IMR-90 (cell line): ENCODE results near the gene ULBP2. TPM values are rescaled to one million over a fixed set of nuclear protein-coding genes. Genes with fewer than 3 reads are reported as not detected.

Experiments
- ATAC-seq: fragments of 200-7000 bp; cut with Tn5 transposase; 2 replicates; pipeline ENCODE4 v1.9.1; 2020; ENCODE audit warnings: low read depth, mild to moderate bottlenecking, moderate library complexity
- BruUV-seq: library from RNA; stranded (reverse); fragments of 400-500 nt; replicated peaks from 2 replicates; lab custom pipeline; 2021; lab: Mats Ljungman, UMichigan
- CTCF ChIA-PET: fragments of 300-600 bp; formaldehyde crosslinking; extraction: SDS; loops from one replicate; lab custom pipeline; 2021; ENCODE audit warnings: antibody characterized with exemption; lab: Yijun Ruan, JAX
- POLR2A ChIA-PET: fragments of 300-600 bp; sonication (Branson Sonifier 250); formaldehyde crosslinking; loops from one replicate; lab custom pipeline; 2022; ENCODE audit warnings: antibody characterized with exemption; ENCODE audit not compliant: unreplicated experiment; lab: Charles Lee
- DNase-seq: peaks from one replicate; pipeline ENCODE4 v3.0.0; 2013
- H2AFZ ChIP-seq: replicated peaks from 2 replicates; pipeline ENCODE3; 2013; ENCODE audit warnings: low read length, mild to moderate bottlenecking; ENCODE audit not compliant: poor library complexity
- H2AK5ac ChIP-seq: 2 replicates; pipeline ENCODE4 v1.6.1; 2013; ENCODE audit warnings: low read depth, low read length, inconsistent platforms
- H2AK9ac ChIP-seq: replicated peaks from 2 replicates; pipeline ENCODE3; 2013; ENCODE audit warnings: mild to moderate bottlenecking, low read depth, low read length, moderate library complexity; ENCODE audit not compliant: poor library complexity
- H2BK120ac ChIP-seq: 2 replicates; pipeline ENCODE4 v1.6.1; 2013; ENCODE audit warnings: low read depth, low read length, inconsistent platforms
- H2BK15ac ChIP-seq: 3 replicates; pipeline ENCODE4 v1.6.1; 2013; ENCODE audit warnings: low read depth, low read length, inconsistent platforms
- H2BK20ac ChIP-seq: 2 replicates; pipeline ENCODE4 v1.6.1; 2013; ENCODE audit warnings: low read depth, mild to moderate bottlenecking, inconsistent platforms, low read length, moderate library complexity
- H2BK5ac ChIP-seq: 2 replicates; pipeline ENCODE4 v1.6.1; 2013; ENCODE audit warnings: mild to moderate bottlenecking, low read depth, low read length, inconsistent platforms; ENCODE audit not compliant: poor library complexity, severe bottlenecking
- H3K14ac ChIP-seq: replicated peaks from 2 replicates; pipeline ENCODE4 v1.6.1; 2013; ENCODE audit warnings: low read depth, low read length, inconsistent platforms
- H3K18ac ChIP-seq: 2 replicates; pipeline ENCODE4 v1.6.1; 2013; ENCODE audit warnings: low read depth, low read length, control low read depth
- H3K23ac ChIP-seq: 2 replicates; pipeline ENCODE4 v1.6.1; 2013; ENCODE audit warnings: low read depth, low read length, inconsistent platforms
- H3K27ac ChIP-seq: 2 replicates; pipeline ENCODE4 v1.5.1; 2013; ENCODE audit warnings: mild to moderate bottlenecking, control low read depth, low read length; ENCODE audit not compliant: insufficient read depth
- H3K27me3 ChIP-seq: 2 replicates; pipeline ENCODE4 v1.6.1; 2013; ENCODE audit warnings: low read length; ENCODE audit not compliant: control insufficient read depth, insufficient read depth
- H3K36me3 ChIP-seq: 2 replicates; pipeline ENCODE4 v1.6.1; 2013; ENCODE audit warnings: low read length, mixed read lengths; ENCODE audit not compliant: control insufficient read depth, insufficient read depth
- H3K4ac ChIP-seq: 2 replicates; pipeline ENCODE4 v1.6.1; 2013; ENCODE audit warnings: low read depth, low read length, inconsistent platforms
- H3K4me1 ChIP-seq: 2 replicates; pipeline ENCODE4 v1.6.1; 2013; ENCODE audit warnings: low read length, mixed read lengths; ENCODE audit not compliant: control insufficient read depth, insufficient read depth
- H3K4me2 ChIP-seq: 2 replicates; pipeline ENCODE4 v1.6.1; 2013; ENCODE audit warnings: low read depth, mild to moderate bottlenecking, control low read depth, low read length, moderate library complexity
- H3K4me3 ChIP-seq: 2 replicates; pipeline ENCODE4 v1.5.1; 2013; ENCODE audit warnings: low read depth, mild to moderate bottlenecking, control low read depth, low read length, moderate library complexity; ENCODE audit not compliant: insufficient read depth
- H3K56ac ChIP-seq: 2 replicates; pipeline ENCODE4 v1.6.1; 2013; ENCODE audit warnings: low read length, inconsistent platforms; ENCODE audit not compliant: insufficient read depth; ENCODE audit errors: extremely low read depth
- H3K79me1 ChIP-seq, 2 experiments: 2 replicates each; pipeline ENCODE4 v1.6.1; 2013; ENCODE audit warnings: low read length in 2 of 2, inconsistent platforms in 1 of 2, low read depth in 1 of 2
- H3K9ac ChIP-seq: 2 replicates; pipeline ENCODE4 v1.6.1; 2013; ENCODE audit warnings: low read depth, low read length, control low read depth
- H3K9me1 ChIP-seq: 2 replicates; pipeline ENCODE4 v1.6.1; 2013; ENCODE audit warnings: low read length, inconsistent platforms; ENCODE audit not compliant: insufficient read depth
- H3K9me3 ChIP-seq: 2 replicates; pipeline ENCODE4 v1.6.1; 2013; ENCODE audit warnings: low read length; ENCODE audit not compliant: control insufficient read depth, insufficient read depth
- H4K20me1 ChIP-seq: 2 replicates; pipeline ENCODE4 v1.6.1; 2013; ENCODE audit warnings: low read length, inconsistent platforms; ENCODE audit not compliant: insufficient read depth
- H4K5ac ChIP-seq: 2 replicates; pipeline ENCODE4 v1.6.1; 2013; ENCODE audit warnings: mild to moderate bottlenecking, low read depth, low read length, control low read depth
- H4K8ac ChIP-seq, 2 experiments: 2 replicates each; pipeline ENCODE4 v1.6.1; 2013; ENCODE audit warnings: low read depth in 2 of 2, low read length in 2 of 2, control low read depth in 1 of 2, inconsistent platforms in 1 of 2
- H4K91ac ChIP-seq: 2 replicates; pipeline ENCODE4 v1.6.1; 2013; ENCODE audit warnings: low read depth, low read length, inconsistent platforms; ENCODE audit not compliant: insufficient read depth
- BHLHE40 ChIP-seq: fragments of 150-350 bp; IDR thresholded peaks from 2 replicates; pipeline ENCODE4 v1.6.1; 2016; ENCODE audit warnings: mild to moderate bottlenecking, low read depth, low read length
- CEBPB ChIP-seq: IDR thresholded peaks from 2 replicates; pipeline ENCODE4 v1.6.1; 2012; ENCODE audit warnings: low read depth, low read length, improper control_type of control experiment
- CHD1 ChIP-seq: IDR thresholded peaks from 2 replicates; pipeline ENCODE4 v1.6.1; 2012; ENCODE audit warnings: low read depth, low read length, improper control_type of control experiment
- CTCF ChIP-seq: conservative IDR thresholded peaks from 2 replicates; pipeline ENCODE4 v1.5.1; 2012; ENCODE audit warnings: mild to moderate bottlenecking, low read depth, low read length, improper control_type of control experiment
- MAFK ChIP-seq: IDR thresholded peaks from 2 replicates; pipeline ENCODE4 v1.6.1; 2012; ENCODE audit warnings: low read depth, low read length, improper control_type of control experiment
- MAZ ChIP-seq: IDR thresholded peaks from 2 replicates; pipeline ENCODE4 v1.6.1; 2012; ENCODE audit warnings: low read depth, mild to moderate bottlenecking, low read length, improper control_type of control experiment, moderate library complexity, borderline replicate concordance
- MXI1 ChIP-seq: IDR thresholded peaks from 2 replicates; pipeline ENCODE4 v1.6.1; 2012; ENCODE audit warnings: low read depth, mild to moderate bottlenecking, low read length, moderate library complexity, borderline replicate concordance
- NFE2L2 ChIP-seq: fragments of 150-350 bp; IDR thresholded peaks from 2 replicates; pipeline ENCODE4 v1.6.1; 2016; ENCODE audit warnings: low read depth, mild to moderate bottlenecking, low read length
- POLR2A ChIP-seq: IDR thresholded peaks from 2 replicates; pipeline ENCODE4 v1.6.1; 2012; ENCODE audit warnings: mild to moderate bottlenecking, low read depth, low read length
- RAD21 ChIP-seq: IDR thresholded peaks from 2 replicates; pipeline ENCODE4 v1.6.1; 2012; ENCODE audit warnings: low read length, improper control_type of control experiment
- RCOR1 ChIP-seq: IDR thresholded peaks from 2 replicates; pipeline ENCODE4 v1.6.1; 2012; ENCODE audit warnings: mild to moderate bottlenecking, low read length, improper control_type of control experiment; ENCODE audit not compliant: insufficient replicate concordance
- SMC3 ChIP-seq: fragments of 150-350 bp; IDR thresholded peaks from 2 replicates; pipeline ENCODE4 v1.6.1; 2016; ENCODE audit warnings: low read depth, mild to moderate bottlenecking, antibody characterized with exemption, low read length, moderate library complexity
- WGBS, 2 experiments: methylation state at CpG; one replicate each; pipeline versions ENCODE4 v1.1.5 to v1.1.7; 2013; ENCODE audit warnings: missing lambda C conversion rate in 2 of 2; ENCODE audit not compliant: insufficient read length in 1 of 2; ENCODE audit errors: extremely low coverage in 2 of 2; 5-methylcytosine and 5-hydroxymethylcytosine counted together
- dilution Hi-C: fragments of 300-500 bp; cut with HindIII; formaldehyde crosslinking; loops from one replicate; pipeline ENCODE4 v1.14.3; 2018; ENCODE audit warnings: low sequenced_read_pairs; ENCODE audit not compliant: unreplicated experiment
- in situ Hi-C: fragments of 300-500 bp; cut with MboI; formaldehyde crosslinking; loops from 3 replicates; pipeline ENCODE4 v1.14.3; 2019; ENCODE audit warnings: low sequenced_read_pairs, inconsistent platforms, mixed read lengths
- intact Hi-C: fragments of 100-400 bp; cut with micrococcal nuclease; formaldehyde crosslinking; loops from 2 replicates; pipeline ENCODE4 v1.10.0; 2022
- polyA plus RNA-seq, 3 experiments: library from polyadenylated mRNA; depleted of rRNA; stranded (reverse); fragments of >200 nt; gene quantifications; 2 replicates each; pipeline ENCODE4 v1.2.3, GENCODE V29; 2012; ENCODE audit warnings: low replicate concordance in 1 of 3
- total RNA-seq: library from RNA; depleted of rRNA; stranded (reverse); fragments of >200 nt; gene quantifications from 2 replicates; pipeline ENCODE4 v1.2.3, GENCODE V29; 2012
- TF ChIP-seq, protein P1 (sequence below): fragments of 150-350 bp; IDR thresholded peaks from 2 replicates; pipeline ENCODE4 v1.6.1; 2017; ENCODE audit warnings: mild to moderate bottlenecking, antibody characterized with exemption, low read length, low read depth
- TF ChIP-seq, protein P2 (sequence below): fragments of 150-350 bp; IDR thresholded peaks from 2 replicates; pipeline ENCODE4 v1.6.1; 2016; ENCODE audit warnings: low read depth, mild to moderate bottlenecking, low read length, moderate library complexity, borderline replicate concordance

ULBP2 gene
- total and polyA plus RNA-seq, 2 of the 4 experiments (the other 2 are of a cell fraction) = 7.9 to 16.2 TPM

- no peak overlapping the region for H4K8ac ChIP-seq
- no peak overlapping the region for H4K91ac ChIP-seq
- H3K4me2 ChIP-seq = no peak overlapping the region
- no TSS peak for BruUV-seq
- H3K23ac ChIP-seq = no peak overlapping the region
- H2AK5ac ChIP-seq = no peak overlapping the region
- no peak overlapping the region for H2AFZ ChIP-seq
- no peaks in the 10 kb centered on the region for H3K9me1 ChIP-seq
- no peak overlapping the region for H2BK20ac ChIP-seq
- H3K27me3 ChIP-seq = peaks cover 14% of the 10 kb centered on the region
- no peaks in the 10 kb centered on the region for H4K20me1 ChIP-seq
- DNase-seq = no peak
- H2BK120ac ChIP-seq = no peak overlapping the region
- H3K4me3 ChIP-seq = no peak overlapping the region
- dilution Hi-C loops = no loop called here
- TF ChIP-seq MXI1 = no peak
- TF ChIP-seq POLR2A = no peak
- TF ChIP-seq, protein P1, sequence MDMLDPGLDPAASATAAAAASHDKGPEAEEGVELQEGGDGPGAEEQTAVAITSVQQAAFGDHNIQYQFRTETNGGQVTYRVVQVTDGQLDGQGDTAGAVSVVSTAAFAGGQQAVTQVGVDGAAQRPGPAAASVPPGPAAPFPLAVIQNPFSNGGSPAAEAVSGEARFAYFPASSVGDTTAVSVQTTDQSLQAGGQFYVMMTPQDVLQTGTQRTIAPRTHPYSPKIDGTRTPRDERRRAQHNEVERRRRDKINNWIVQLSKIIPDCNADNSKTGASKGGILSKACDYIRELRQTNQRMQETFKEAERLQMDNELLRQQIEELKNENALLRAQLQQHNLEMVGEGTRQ = no peak
- no peak for TF ChIP-seq CTCF
- no peak for TF ChIP-seq MAZ
- no peak for TF ChIP-seq RCOR1
- no peak for TF ChIP-seq CEBPB
- no peak for TF ChIP-seq NFE2L2
- TF ChIP-seq BHLHE40 = no peak
- TF ChIP-seq MAFK = no peak
- TF ChIP-seq, protein P2, sequence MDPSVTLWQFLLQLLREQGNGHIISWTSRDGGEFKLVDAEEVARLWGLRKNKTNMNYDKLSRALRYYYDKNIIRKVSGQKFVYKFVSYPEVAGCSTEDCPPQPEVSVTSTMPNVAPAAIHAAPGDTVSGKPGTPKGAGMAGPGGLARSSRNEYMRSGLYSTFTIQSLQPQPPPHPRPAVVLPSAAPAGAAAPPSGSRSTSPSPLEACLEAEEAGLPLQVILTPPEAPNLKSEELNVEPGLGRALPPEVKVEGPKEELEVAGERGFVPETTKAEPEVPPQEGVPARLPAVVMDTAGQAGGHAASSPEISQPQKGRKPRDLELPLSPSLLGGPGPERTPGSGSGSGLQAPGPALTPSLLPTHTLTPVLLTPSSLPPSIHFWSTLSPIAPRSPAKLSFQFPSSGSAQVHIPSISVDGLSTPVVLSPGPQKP = no peak
- TF ChIP-seq CHD1 = no peak
- no peak for TF ChIP-seq RAD21
- TF ChIP-seq SMC3 = no peak
- ChIA-PET CTCF (no interaction called here), POLR2A (no interaction called here)
- intact Hi-C loops = no loop called here
- no peak overlapping the region for H3K14ac ChIP-seq
- H4K5ac ChIP-seq = no peak overlapping the region
- no peaks in the 10 kb centered on the region for H3K4me1 ChIP-seq
- no peak overlapping the region for H3K56ac ChIP-seq
- no peak overlapping the region for H3K9ac ChIP-seq
- H2BK5ac ChIP-seq = no peak overlapping the region
- no CpG with 5 or more reads among the region's 2 CpGs for WGBS, 2 experiments
- peaks cover 12% of the 10 kb centered on the region for H3K9me3 ChIP-seq
- H3K4ac ChIP-seq = no peak overlapping the region
- H3K27ac ChIP-seq = no peak overlapping the region
- no peak overlapping the region for H2AK9ac ChIP-seq
- H2BK15ac ChIP-seq = no peak overlapping the region
- no peaks in the 10 kb centered on the region for H3K79me1 ChIP-seq
- in situ Hi-C loops = no loop called here
- no peaks in the 10 kb centered on the region for H3K36me3 ChIP-seq
- H3K18ac ChIP-seq = no peak overlapping the region
- ATAC-seq = no peak
Observed at GRCh38 chr6:149907317-149907716, 34.5 kb upstream of the ULBP2 start.
